HG03469 (cell line): ENCODE results near the gene CISD1.

Experiments
- ATAC-seq: cut with Tn5 transposase; IDR thresholded peaks from one replicate; pipeline ENCODE4 v1.9.1; 2021; ENCODE audit warnings: mild to moderate bottlenecking, moderate library complexity, moderate number of reproducible peaks; ENCODE audit not compliant: unreplicated experiment

The CISD1 gene

DNA sequence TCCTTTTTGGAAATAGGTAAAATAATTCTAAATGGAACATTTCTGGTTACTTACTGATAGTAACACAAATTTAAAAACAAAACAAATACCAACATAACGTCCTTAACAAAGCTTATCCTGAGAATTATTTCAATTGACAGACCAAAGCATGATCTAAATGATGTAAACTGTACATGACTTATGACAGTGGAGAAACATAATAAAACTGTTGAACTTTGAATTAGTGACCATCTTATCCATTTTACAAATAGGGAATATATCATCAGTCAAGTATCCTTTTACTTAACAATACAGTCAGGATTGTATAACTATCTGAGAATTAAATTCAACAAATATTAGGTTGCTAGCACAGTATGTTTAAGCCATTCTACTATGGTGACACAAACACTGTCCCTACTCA is 3.7 kb upstream of the CISD1 start:
- no peak for ATAC-seq

DNA sequence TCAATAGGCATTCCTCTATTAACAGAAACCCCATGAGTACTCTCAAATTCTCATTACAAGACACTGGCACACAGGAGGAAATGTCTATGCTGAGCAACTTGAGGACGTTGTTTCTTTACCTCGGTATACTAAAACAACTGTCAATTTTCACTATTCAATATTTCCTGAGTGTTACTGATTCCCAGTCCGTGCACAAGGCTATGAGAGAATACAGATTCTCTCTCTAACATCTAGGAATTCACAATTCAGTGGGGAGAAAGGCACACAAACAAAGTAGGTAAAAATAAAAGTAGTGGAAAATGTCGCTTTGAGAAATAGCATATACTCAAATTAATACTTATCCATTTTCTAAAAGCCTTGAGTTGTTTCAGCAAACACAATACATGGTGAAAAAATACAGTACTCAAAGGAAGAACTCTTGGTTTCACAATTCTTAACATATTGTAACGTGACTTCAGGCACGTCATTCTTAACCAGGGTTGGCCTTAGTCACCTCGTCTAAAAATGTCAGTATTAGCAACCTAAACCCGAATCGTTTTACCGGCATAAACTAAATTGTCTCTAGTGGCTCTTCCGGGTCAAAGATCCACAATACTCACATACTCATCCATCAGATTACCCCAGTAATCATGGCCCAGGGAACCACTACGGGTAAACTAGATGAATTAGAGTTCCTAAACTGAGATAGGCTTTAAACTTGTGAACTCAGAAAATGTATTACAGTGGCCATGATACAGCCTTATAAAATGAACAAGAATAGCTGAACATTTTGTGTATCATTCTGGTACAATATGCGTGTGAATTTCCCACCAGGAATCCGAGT is 2.7 kb upstream of the CISD1 start:
- ATAC-seq, result peak; percentile 15

DNA sequence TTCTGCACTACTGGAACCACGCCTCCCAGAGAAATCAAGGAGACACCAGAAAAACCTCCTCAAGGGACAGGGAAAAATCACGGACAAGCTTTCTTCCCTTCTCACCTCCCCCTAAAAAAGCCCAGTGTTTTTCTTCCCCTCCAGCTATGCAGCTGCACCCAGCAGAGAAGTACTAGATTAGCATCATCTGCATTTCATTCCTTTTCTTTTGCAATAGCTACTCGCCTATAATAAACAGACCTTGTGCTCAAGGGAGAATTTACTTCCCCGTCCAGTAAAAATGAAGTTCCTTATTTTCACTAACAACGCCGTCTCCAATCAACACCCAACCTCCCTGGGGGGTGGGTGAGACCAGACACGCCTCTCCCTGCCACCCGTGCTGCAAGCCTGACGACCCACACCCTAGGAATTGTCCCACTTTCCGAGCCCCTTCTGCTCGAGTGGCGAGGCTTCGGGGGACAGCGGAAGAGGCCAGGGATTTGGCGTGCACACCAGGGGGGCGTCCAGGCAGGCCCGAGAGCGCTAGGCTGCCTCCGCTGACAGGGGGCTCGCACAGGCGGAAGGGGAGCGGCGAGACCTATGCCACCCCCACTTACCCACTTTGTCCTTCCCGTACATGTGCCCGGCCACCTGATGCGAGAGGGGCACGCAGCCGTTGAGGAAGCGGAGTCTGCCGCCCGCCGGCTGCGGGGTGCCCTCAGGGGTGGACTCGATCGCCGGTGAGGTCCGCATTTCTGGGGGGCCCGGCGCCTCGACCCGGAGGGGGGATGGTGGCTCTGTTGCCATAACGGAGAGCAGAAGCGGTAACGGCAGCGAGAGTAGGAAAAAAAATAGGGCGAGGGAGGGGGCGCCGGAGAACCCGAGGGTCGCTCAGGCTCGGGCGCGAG is 1.9 kb upstream of the CISD1 start:
- ATAC-seq, result no peak

DNA sequence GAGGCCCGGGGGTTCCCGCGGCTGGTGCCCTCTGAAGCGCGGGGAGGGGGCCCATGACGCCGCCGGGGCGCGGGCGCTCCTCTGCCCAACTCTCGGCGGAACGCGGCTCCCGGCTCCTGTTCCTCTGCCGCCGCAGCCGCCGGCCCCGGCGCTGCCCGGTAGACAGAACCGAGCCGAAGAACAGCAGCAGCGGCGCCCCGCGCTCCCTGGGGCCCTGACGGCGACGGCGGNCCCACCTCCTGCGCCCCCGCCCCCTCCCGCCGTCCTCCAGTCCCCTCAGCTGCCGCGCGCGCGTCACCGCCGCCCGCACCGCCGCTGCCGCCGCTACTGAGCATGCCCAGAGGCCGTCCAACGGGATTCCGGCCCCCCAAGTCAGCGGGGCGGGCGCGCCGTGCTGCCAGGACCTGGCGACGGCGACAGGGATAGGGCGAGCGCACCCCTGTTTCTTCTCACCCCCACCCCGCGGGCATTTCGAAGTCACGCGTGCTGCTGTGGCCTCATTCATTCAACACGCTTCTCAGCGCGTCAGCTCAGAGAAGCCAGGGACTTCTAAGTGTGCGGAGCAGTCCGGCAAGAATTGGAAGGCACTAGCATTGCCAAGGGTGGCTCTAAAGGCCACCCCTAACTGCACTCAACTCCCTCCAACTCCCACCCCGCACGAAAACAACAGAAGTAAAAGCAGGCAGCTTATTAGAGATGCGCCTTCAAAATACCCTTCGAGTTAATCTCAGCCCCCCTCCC is 1.1 kb upstream of the CISD1 start, which contains the start of gene IPMK:
Gene IPMK (minus strand): TSS at position 182 of the 741 bp plus-strand sequence. CDS start 283 bp downstream, outside the sequence.
- ATAC-seq, result peak; percentile 44

DNA sequence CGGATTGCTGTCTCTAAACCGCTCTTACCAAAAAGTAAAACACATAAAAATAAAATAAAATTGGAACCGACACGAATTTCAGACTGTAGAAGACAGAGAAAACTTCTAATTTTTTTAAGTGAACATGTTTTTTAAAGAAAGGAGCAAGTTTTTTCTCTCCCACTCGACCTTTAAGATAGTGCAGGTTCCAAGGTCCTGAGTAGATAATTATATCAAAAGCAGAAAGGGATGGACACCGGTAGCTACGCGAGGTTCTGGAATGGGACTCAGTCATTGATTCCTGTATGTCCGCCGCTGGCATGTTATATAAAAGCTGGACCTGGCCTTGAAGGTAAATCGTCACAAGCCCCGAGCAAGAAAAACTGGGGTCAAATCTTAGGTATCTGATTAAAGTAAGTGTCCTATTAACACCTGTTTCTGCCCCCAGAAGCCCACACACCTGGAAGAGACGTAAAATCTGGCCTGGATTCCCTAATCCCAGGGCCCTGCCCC is 462 bp upstream of the CISD1 start:
- no peak for ATAC-seq

DNA sequence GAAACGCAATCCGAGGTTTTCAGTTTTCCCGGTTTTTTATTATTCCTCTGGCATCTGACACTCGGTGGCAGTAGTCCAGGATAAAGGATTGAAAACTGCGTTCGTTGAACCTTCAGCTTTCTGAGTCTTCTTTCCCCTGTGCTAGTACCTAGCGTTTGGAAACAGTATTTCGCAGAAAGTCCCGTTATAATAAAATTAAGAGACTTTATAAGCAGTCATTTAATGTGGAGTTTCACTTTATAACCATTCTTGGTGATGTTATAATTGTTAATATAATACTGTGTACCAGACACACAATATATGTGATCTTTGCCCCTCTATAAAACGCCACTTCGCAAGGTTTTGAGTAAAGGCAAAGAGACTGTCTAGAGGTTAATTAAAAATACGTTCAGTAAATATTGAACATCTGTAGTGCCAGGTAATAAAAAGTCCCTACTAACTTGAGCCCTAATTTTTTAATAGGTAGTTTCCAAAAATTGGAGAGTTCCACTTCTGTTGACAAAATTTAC is 874 bp downstream of the CISD1 start:
- no peak for ATAC-seq

DNA sequence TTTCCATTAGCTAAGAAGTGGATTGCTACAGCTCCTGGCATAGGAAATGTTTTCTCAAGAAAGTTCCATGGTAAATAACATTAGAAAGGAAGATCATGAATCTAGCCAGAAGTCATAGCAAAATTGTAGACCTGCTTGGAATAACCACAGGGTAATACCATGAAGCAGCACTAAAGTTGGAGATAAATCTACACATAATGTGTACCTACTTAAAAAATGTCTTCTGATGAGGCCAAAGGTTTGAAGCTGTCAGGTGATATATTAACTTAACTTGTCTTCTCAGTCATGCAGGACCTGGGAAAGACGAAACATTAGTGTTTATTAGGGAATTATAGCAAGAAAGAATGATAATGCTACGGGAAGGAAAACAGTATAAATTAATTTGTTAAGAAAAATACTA is 6.3 kb downstream of the CISD1 start:
- ATAC-seq, result no peak

DNA sequence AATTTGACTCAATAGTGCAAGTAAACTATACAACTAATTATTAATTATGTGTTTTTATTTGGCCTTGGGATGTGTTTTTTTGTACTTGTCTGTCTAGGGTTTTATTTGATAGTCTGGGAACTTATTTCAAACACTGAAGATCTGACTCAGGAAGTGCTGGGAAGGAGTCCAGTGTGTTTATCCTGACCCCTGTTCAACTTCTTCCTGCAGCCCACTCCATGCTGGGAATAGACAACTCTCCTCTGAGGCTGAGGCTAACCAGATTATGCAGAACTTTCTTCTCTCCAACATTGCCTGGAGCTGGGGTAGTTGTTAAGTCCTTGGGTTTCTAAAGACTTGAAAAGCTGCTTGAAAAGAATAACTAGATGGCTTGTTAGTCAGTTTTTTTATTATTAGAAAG is 6.9 kb downstream of the CISD1 start:
- ATAC-seq, result no peak

DNA sequence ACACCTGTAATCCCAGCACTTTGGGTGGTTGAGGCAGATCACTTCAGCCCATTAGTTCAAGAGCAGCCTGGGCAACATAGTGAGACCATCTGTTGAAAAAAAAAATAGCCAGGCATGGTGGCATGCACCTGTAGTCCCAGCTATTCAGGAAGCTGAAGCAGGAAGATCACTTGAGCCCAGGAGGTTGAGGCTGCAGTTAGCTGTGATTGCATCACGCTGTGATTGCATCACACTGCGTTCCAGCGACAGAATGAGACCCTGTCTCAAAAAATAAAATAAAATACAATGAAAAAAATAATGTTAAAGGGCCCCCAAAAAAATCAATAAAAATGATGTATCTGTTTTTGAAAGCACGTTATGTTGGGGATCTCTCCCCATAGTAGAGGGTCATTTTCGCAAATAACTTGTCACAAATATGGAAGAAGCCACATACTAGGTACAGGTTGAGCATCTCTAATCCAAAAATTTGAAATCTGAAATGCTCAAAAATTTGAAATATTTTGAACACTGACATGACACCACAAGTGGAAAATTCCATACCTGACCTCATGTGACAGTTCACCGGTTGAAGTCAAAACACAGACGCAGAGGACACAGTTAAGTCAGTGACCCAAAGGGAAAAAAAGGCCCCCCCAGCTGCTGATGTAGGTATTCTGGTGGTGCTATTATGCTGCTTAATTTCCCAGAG is 9.5 kb downstream of the CISD1 start:
- ATAC-seq, result no peak

DNA sequence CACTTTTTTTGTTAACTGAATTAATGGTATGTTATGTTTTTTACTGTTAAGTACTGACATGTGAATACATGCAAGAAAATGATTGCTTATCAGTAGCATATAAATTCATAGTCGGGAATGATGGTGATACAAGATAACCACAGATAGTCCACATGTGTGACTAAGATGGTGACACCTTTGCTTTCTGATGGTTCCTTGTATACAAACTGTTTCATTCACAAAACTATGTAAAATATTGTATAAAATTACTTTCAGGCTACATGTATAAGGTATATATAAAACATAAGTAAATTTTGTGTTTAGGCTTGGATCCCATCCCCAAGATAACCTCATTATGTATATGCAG is 10.0 kb downstream of the CISD1 start:
- ATAC-seq, result no peak

DNA sequence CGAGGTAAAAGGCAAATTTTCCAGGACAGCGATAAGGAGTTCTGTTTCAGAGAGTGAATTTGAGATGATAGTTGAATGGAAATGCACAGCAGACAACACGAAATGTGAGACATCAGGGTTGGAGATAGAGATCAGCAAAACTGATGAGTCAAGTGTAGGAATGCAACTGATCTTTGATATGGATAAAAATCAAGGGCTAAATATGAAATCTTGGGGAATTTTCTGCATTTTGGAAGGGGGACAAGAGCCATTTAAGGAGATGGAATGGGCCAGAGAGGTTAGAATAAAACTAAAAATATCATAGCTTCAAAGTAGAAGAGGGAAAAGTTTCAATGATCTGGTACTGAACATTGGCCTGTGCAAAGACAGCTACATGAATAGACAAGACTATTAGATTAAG is 11.5 kb downstream of the CISD1 start:
- no peak for ATAC-seq

DNA sequence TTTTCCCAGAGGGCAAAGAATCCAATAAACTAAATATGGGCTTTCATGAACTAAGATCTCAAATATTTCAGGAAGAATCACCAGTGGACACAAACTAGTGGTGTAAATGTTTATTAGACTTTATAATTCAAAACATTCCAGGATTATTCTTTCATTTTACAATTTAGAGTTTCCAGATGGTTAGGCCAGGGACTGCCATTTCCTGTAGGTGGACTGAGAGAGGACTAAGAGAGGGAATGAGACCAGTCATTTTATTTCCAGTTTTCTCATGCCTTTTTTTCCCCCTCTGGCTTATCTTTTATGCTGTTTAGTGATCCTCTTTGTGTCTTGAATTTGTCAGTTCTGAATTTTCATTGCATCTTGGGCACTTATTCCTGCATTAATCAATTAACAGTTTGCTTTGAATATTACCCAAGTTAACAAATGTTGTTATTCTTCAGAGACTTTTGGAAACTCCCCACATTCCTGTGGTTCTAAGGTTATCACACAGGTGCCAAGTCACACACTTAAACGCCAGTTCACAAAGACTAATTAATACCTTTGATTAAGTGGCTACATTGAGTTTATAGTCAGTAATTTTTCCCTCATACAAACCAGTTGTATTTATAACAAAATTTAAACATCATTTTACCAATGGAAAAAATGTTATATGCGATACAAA is 12.3 kb downstream of the CISD1 start:
- no peak for ATAC-seq

DNA sequence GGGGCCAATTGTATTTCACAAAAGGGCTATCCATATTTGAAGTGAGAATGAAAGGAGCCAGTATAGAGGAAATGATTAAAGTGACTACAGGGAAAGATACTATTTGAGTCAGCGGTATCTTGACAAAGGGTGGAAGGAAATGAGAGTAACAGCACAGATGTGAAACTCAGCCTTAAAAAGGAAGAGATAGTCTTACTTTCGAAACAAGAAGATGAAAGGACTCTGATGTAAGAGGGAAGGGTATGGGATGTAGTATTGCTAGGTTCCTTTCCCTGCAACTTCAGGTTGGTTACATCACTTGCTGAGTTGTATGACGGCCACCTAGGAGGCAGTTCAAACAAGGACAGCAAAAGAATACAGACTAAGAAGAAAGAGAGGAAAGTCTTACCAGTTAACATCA is 13.7 kb downstream of the CISD1 start:
- peak; percentile 98 for ATAC-seq

DNA sequence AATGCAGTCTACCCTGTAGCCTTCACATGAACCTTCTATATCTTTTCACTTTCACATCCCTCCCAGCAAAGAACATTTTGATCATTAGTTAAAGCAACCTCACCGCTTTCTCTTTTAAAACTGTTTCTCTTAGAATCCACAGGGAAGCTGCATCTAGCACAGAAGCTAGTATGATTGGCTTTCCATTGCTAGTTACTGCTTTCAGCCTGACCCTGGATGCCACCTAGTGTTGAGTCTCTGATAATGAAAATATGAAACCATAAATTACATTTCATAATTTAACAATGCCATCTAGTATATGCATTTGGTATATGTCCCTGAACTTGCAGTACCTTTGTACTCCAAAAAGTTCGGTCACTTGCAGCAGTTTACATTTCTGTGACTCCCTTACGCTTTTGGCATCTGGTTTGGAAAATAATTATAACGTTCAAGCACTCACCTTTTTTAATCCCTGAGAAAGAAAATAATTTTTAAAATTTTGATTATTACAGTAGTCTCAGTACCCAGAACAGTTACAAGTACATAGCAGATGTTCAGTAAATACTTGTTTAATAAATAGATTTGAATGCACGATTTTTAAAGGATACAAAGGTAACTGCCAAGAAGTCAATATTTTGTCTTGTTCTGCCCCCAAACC is 22.7 kb downstream of the CISD1 start:
- peak; percentile 88 for ATAC-seq

DNA sequence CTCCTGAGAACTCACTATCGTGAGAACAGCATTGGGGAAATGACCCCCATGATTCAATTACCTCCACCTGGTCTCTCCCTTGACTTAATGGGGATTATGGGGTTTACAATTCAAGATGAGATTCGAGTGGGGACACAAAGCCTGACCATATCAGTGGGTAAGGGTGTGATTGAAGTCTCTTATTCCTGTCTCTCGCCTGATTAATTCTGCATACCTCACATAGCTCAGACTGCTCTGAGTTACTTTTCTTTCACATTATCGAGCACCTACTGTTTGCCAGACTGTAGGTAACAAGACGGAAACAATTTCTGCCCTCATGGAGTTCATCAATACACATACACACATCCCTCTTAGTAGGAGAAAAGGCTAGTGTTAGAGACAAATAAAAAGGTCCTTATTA is 25.0 kb downstream of the CISD1 start:
- ATAC-seq, result no peak

DNA sequence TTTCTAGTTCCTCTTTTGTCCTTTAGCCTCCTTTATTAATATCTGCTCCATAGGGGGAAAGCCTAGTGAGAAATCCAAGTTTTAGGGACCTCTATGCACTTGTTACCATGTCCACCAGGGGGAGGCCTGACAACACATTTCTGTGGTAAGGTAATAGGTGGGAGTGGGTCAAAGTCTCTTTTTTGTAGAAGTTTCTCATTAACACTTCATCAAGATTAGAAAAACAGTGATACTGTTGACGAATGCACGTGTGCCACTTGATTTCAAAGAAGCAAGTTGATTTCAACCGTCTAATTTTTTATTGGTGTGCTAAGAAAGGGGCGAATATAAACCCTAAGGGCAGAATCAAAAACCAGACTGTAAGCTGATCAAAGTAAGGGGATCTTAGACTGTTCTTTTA is 30.6 kb downstream of the CISD1 start:
- ATAC-seq, result peak; percentile 89

DNA sequence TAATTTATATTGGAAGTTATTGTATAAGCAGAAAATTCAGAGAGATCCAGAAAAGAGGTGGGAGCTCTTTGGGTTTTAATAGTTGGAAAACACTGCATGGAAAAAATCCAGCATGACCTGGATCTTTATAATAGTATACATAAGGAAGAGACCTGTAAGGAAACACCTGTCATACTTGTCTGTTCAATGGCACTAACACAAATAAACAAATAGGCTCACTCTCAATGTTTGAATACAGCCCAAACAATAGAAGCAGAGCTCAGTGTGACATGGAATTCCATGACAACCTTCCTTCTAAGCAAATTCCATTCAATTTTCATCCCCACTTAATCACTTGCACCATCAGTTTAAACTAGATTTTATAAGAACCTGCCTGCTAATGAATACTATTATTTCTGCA is 31.7 kb downstream of the CISD1 start:
- no peak for ATAC-seq

DNA sequence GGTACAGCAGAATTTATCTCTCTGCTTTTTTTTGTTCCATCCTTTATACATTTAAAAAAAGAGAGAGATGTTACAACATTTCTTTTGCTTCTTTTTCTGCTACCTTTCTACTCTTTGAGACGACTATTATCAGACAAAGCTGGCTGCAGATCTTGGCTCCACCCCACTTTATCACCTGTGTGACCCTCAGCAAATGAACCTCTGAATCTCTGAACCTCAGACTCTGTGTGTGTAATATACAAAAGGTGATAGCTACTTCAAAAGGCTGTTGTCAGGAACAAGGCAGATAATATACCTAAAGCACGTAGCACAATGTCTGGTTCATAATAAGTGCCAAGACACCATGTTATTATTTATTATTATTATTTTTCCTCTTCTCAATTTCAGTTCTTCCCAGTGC is 33.3 kb downstream of the CISD1 start:
- no peak for ATAC-seq

DNA sequence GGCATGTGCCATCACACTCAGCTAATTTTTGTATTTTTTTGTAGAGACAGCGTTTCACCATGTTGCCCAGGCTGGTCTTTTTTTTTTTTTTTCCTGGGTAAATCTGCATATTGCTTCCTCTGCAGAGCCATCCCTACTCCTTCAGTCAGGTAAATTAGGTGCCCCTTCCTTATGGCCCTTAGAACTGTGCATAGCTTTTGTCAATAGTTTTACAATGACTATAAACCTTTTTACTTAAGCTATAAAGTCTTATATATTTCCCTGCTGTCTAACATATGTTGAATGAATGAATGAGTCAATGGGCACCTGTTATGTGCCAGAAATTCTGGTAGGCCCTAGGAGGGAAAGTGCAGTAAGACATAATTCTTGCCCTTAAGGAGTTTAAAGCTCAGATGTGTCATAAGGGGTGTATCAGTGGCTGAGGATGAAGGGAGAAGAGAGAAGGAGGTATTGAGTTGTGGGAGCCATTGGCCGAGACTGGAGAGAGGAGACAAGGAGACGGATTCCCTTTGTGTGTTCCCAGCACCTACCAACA is 35.2 kb downstream of the CISD1 start:
- no peak for ATAC-seq
